Effector memory CD8-positive, alpha-beta T cell (primary cell): ENCODE results near the gene ZRANB3.
"Not testable (repeated sequence)": the region's sequence is repeated elsewhere in the genome, so short reads cannot be mapped to it uniquely, and the experiment has no call there.

Source experiments
- ATAC-seq: fragments of 150-1000 bp; cut with Tn5 transposase; replicated peaks from 2 replicates; pipeline ENCODE4 v1.10.0; 2021; ENCODE audit warnings: mild to moderate bottlenecking, moderate library complexity
- DNase-seq, 3 experiments: peaks; one replicate each; pipeline ENCODE4 v3.0.0; 2021
- H3K27ac Mint-ChIP-seq, 2 donors: one replicate each; pipeline ENCODE4 v1.8.0; 2022; ENCODE audit warnings: mild to moderate bottlenecking in 2 of 2, mixed read lengths in 2 of 2, moderate library complexity in 2 of 2
- H3K27me3 Mint-ChIP-seq, 2 donors: one replicate each; pipeline ENCODE4 v1.8.0; 2022; ENCODE audit warnings: mixed read lengths in 2 of 2
- H3K36me3 Mint-ChIP-seq: one replicate; pipeline ENCODE4 v1.8.0; 2022; ENCODE audit warnings: mild to moderate bottlenecking, moderate library complexity, mixed read lengths; ENCODE audit not compliant: insufficient read depth
- H3K4me1 Mint-ChIP-seq, 2 donors: one replicate each; pipeline ENCODE4 v1.8.0; 2022; ENCODE audit warnings: low read depth in 2 of 2, mixed read lengths in 2 of 2
- H3K4me3 Mint-ChIP-seq, 2 donors: one replicate each; pipeline ENCODE4 v1.8.0; 2022; ENCODE audit warnings: mild to moderate bottlenecking in 2 of 2, mixed read lengths in 2 of 2, moderate library complexity in 2 of 2
- H3K9me3 Mint-ChIP-seq, 2 donors: one replicate each; pipeline ENCODE4 v1.8.0; 2022; ENCODE audit warnings: mixed read lengths in 2 of 2

Gene ZRANB3

GRCh38 chr2:135287121-135287520 is 243.9 kb downstream of the ZRANB3 start:
- H3K4me3 Mint-ChIP-seq, H3K36me3 Mint-ChIP-seq: not testable (repeated sequence)

GRCh38 chr2:135285391-135285790 is 245.6 kb downstream of the ZRANB3 start:
- ATAC-seq (no peak), DNase-seq (no peak)
- Mint-ChIP-seq H3K27ac (no peak overlapping the region), H3K27me3 (no peaks in the 10 kb centered on the region), H3K9me3 (peaks cover 9 to 10% of the 10 kb centered on the region in 2 donors), H3K4me3 (no peak overlapping the region), H3K36me3 (no peaks in the 10 kb centered on the region), H3K4me1 (no peaks in the 10 kb centered on the region)

More at GRCh38 chr2:135287121-135287520, 243.9 kb downstream of the ZRANB3 start:
- H3K9me3 Mint-ChIP-seq, ATAC-seq, DNase-seq, H3K27me3 Mint-ChIP-seq, H3K27ac Mint-ChIP-seq, H3K4me1 Mint-ChIP-seq: not testable (repeated sequence)

GRCh38 chr2:135281379-135281778 is 249.6 kb downstream of the ZRANB3 start:
- H3K9me3 Mint-ChIP-seq: peaks cover 0 to 3% of the 10 kb centered on the region in 2 donors
- H3K36me3 Mint-ChIP-seq: no peaks in the 10 kb centered on the region
- DNase-seq (no peak), ATAC-seq (no peak)
- H3K4me1 Mint-ChIP-seq: no peaks in the 10 kb centered on the region
- no peak overlapping the region for H3K27ac Mint-ChIP-seq
- no peaks in the 10 kb centered on the region for H3K27me3 Mint-ChIP-seq
- H3K4me3 Mint-ChIP-seq: no peak overlapping the region

GRCh38 chr2:135279209-135279608 is 251.8 kb downstream of the ZRANB3 start:
- Mint-ChIP-seq H3K36me3 (no peaks in the 10 kb centered on the region), H3K4me1 (no peaks in the 10 kb centered on the region), H3K27me3 (no peaks in the 10 kb centered on the region), H3K4me3 (no peak overlapping the region), H3K27ac (no peak overlapping the region), H3K9me3 (no peaks in the 10 kb centered on the region)
- DNase-seq (no peak), ATAC-seq (no peak)

- H3K36me3 Mint-ChIP-seq: no peaks in the 10 kb centered on the region
- H3K4me3 Mint-ChIP-seq: no peak overlapping the region
- DNase-seq (no peak), ATAC-seq (no peak)
- H3K9me3 Mint-ChIP-seq: no peaks in the 10 kb centered on the region
- no peak overlapping the region for H3K27ac Mint-ChIP-seq
- H3K4me1 Mint-ChIP-seq: no peaks in the 10 kb centered on the region
- H3K27me3 Mint-ChIP-seq: no peaks in the 10 kb centered on the region
These were observed 254.5 kb downstream of the ZRANB3 start for GRCh38 chr2:135276525-135276924.

GRCh38 chr2:135271006-135271405 is 260.0 kb downstream of the ZRANB3 start:
- Mint-ChIP-seq H3K4me1 (no peaks in the 10 kb centered on the region), H3K36me3 (no peaks in the 10 kb centered on the region), H3K27me3 (no peaks in the 10 kb centered on the region), H3K9me3 (no peaks in the 10 kb centered on the region), H3K4me3 (no peak overlapping the region), H3K27ac (no peak overlapping the region)
- ATAC-seq: no peak
- DNase-seq: no peak

GRCh38 chr2:135265960-135266490 is 265.0 kb downstream of the ZRANB3 start:
- no peaks in the 10 kb centered on the region for H3K9me3 Mint-ChIP-seq
- H3K36me3 Mint-ChIP-seq: peaks cover 6% of the 10 kb centered on the region
- H3K27ac Mint-ChIP-seq: no peak overlapping the region
- no peaks in the 10 kb centered on the region for H3K27me3 Mint-ChIP-seq
- no peak for DNase-seq
- no peak overlapping the region for H3K4me3 Mint-ChIP-seq
- no peak for ATAC-seq
- H3K4me1 Mint-ChIP-seq: no peaks in the 10 kb centered on the region

- no peaks in the 10 kb centered on the region for H3K27me3 Mint-ChIP-seq
- H3K27ac Mint-ChIP-seq: no peak overlapping the region
- no peaks in the 10 kb centered on the region for H3K9me3 Mint-ChIP-seq
- no peak for DNase-seq
- ATAC-seq: no peak
- H3K36me3 Mint-ChIP-seq: peaks cover 3% of the 10 kb centered on the region
- no peaks in the 10 kb centered on the region for H3K4me1 Mint-ChIP-seq
- no peak overlapping the region for H3K4me3 Mint-ChIP-seq
These were observed 271.9 kb downstream of the ZRANB3 start for GRCh38 chr2:135259123-135259522.

- Mint-ChIP-seq H3K4me1 (no peaks in the 10 kb centered on the region), H3K27me3 (no peaks in the 10 kb centered on the region), H3K36me3 (no peaks in the 10 kb centered on the region), H3K27ac (no peak overlapping the region), H3K9me3 (no peaks in the 10 kb centered on the region), H3K4me3 (no peak overlapping the region)
- ATAC-seq (no peak), DNase-seq (no peak)
These were observed 272.8 kb downstream of the ZRANB3 start for GRCh38 chr2:135258193-135258592.

- H3K27me3 Mint-ChIP-seq: no peaks in the 10 kb centered on the region
- no peaks in the 10 kb centered on the region for H3K36me3 Mint-ChIP-seq
- ATAC-seq: no peak
- H3K9me3 Mint-ChIP-seq: no peaks in the 10 kb centered on the region
- DNase-seq: no peak
- H3K4me1 Mint-ChIP-seq: no peaks in the 10 kb centered on the region
- no peak overlapping the region for H3K27ac Mint-ChIP-seq
- H3K4me3 Mint-ChIP-seq: no peak overlapping the region
These were observed 273.5 kb downstream of the ZRANB3 start for GRCh38 chr2:135257383-135258090.

GRCh38 chr2:135256531-135257260 is 274.3 kb downstream of the ZRANB3 start:
- Mint-ChIP-seq H3K4me3 (no peak overlapping the region), H3K27me3 (no peaks in the 10 kb centered on the region), H3K9me3 (no peaks in the 10 kb centered on the region), H3K27ac (no peak overlapping the region), H3K36me3 (no peaks in the 10 kb centered on the region), H3K4me1 (no peaks in the 10 kb centered on the region)
- ATAC-seq: no peak
- DNase-seq: no peak

- Mint-ChIP-seq H3K36me3 (no peaks in the 10 kb centered on the region), H3K9me3 (no peaks in the 10 kb centered on the region), H3K4me3 (no peak overlapping the region), H3K4me1 (no peaks in the 10 kb centered on the region), H3K27me3 (no peaks in the 10 kb centered on the region), H3K27ac (no peak overlapping the region)
- DNase-seq (no peak), ATAC-seq (no peak)
These were observed 275.8 kb downstream of the ZRANB3 start for GRCh38 chr2:135255208-135255607.

GRCh38 chr2:135252805-135253458 is 278.1 kb downstream of the ZRANB3 start:
- H3K9me3 Mint-ChIP-seq: no peaks in the 10 kb centered on the region
- DNase-seq (no peak), ATAC-seq (no peak)
- no peak overlapping the region for H3K4me3 Mint-ChIP-seq
- no peaks in the 10 kb centered on the region for H3K27me3 Mint-ChIP-seq
- H3K27ac Mint-ChIP-seq: no peak overlapping the region
- peaks cover 0 to 6% of the 10 kb centered on the region in 2 donors for H3K4me1 Mint-ChIP-seq
- H3K36me3 Mint-ChIP-seq: no peaks in the 10 kb centered on the region
